Measurements from ENCODE around the gene DHRS11. TPM values are rescaled to one million over a fixed set of nuclear protein-coding genes. Genes with fewer than 3 reads are reported as not detected.
A peak's percentile ranks its signal among the peaks of the same experiment; 100 is the strongest.

DHRS11 gene
- total RNA-seq, 1 donor from 2014 or later, result 14.8 TPM

GRCh38 chr17:36546418-36547093 lies 45.1 kb upstream of the DHRS11 start:
- no peak for DNase-seq (ENCODE audit: low read depth)
- no peak for TF ChIP-seq CTCF (conservative IDR thresholded peaks at IDR 0.05; ENCODE audit: low read depth, low read length)
- peak overlapping the region; percentile 79 for H3K4me3 ChIP-seq (ENCODE audit: low read depth, low read length)

GRCh38 chr17:36547776-36548175 lies 43.9 kb upstream of the DHRS11 start:
- no peak for DNase-seq (ENCODE audit: low read depth)
- peak overlapping the region; percentile 79 for H3K4me3 ChIP-seq (ENCODE audit: low read depth, low read length)
- TF ChIP-seq CTCF (conservative IDR thresholded peaks at IDR 0.05; ENCODE audit: low read depth, low read length), result no peak

GRCh38 chr17:36550491-36551417 lies 40.9 kb upstream of the DHRS11 start:
- DNase-seq (ENCODE audit: low read depth), result no peak
- TF ChIP-seq CTCF (conservative IDR thresholded peaks at IDR 0.05; ENCODE audit: low read depth, low read length), result no peak
- H3K4me3 ChIP-seq (ENCODE audit: low read depth, low read length), result no peak overlapping the region

- no peak for DNase-seq (ENCODE audit: low read depth)
- TF ChIP-seq CTCF (conservative IDR thresholded peaks at IDR 0.05; ENCODE audit: low read depth, low read length), result no peak
- H3K4me3 ChIP-seq (ENCODE audit: low read depth, low read length), result no peak overlapping the region
Observed at GRCh38 chr17:36553459-36553858, 38.2 kb upstream of the DHRS11 start.

- DNase-seq (ENCODE audit: low read depth), result no peak
- TF ChIP-seq CTCF (conservative IDR thresholded peaks at IDR 0.05; ENCODE audit: low read depth, low read length), result no peak
- no peak overlapping the region for H3K4me3 ChIP-seq (ENCODE audit: low read depth, low read length)
Observed at GRCh38 chr17:36566081-36566480, 25.6 kb upstream of the DHRS11 start.

- H3K4me3 ChIP-seq (ENCODE audit: low read depth, low read length), result no peak overlapping the region
- TF ChIP-seq CTCF (conservative IDR thresholded peaks at IDR 0.05; ENCODE audit: low read depth, low read length), result no peak
- DNase-seq (ENCODE audit: low read depth), result no peak
Observed at GRCh38 chr17:36575028-36575427, 16.7 kb upstream of the DHRS11 start.

All from epithelial cell of proximal tubule (primary cell).